ENCODE results near the gene CUEDC2.

DNA sequence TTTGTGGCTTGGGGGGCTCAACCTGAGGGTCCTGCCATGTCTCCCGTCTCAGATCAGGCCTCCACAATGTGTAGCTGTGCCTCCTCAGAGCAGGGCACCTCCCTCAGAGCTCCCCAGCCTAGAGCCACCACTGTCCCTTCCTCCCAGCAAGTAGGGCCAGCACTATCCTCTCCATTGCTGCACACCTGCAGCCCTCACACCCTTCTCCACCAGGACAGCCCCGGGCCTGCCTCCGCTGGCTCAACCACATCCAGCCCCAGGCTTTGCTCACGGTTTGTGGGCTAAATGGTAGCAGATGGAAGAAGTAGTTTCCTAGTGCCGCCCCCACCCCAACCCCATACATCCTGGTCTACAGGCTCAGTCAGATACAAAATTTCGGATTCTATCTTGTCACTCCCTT lies 26.7 kb downstream of the CUEDC2 start:
- TF ChIP-seq, protein P1, sequence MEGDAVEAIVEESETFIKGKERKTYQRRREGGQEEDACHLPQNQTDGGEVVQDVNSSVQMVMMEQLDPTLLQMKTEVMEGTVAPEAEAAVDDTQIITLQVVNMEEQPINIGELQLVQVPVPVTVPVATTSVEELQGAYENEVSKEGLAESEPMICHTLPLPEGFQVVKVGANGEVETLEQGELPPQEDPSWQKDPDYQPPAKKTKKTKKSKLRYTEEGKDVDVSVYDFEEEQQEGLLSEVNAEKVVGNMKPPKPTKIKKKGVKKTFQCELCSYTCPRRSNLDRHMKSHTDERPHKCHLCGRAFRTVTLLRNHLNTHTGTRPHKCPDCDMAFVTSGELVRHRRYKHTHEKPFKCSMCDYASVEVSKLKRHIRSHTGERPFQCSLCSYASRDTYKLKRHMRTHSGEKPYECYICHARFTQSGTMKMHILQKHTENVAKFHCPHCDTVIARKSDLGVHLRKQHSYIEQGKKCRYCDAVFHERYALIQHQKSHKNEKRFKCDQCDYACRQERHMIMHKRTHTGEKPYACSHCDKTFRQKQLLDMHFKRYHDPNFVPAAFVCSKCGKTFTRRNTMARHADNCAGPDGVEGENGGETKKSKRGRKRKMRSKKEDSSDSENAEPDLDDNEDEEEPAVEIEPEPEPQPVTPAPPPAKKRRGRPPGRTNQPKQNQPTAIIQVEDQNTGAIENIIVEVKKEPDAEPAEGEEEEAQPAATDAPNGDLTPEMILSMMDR (IDR thresholded peaks at IDR 0.05): no peak
- no peak for TF ChIP-seq ZFX (IDR thresholded peaks at IDR 0.05; ENCODE audit: borderline replicate concordance)

Measured in 22Rv1 (cell line).